Right kidney (tissue), 1 donor: Measurements from ENCODE around the gene OTUD1.

Experiments used
- DNase-seq: peaks from one replicate; pipeline ENCODE4 v3.0.0-alpha.2; 2016

The OTUD1 gene

DNA sequence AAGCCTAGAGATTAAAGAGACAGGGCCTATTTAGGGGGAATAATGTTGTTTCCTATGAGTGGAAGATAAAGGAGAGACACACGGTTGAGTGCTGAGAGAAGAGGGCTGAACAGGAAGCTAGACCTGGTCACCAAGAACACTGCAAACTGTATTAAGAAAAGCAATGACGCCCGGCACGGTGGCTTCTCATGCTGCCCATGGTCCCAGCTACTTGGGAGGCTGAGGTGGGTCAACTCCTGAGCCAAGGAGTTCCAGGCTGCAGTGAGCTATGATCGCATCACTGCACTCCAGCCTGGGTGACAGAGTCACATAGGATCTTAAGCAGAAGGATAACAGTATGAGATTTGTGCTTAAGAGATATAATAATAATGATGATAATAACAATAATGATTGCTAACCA is 19.7 kb upstream of the OTUD1 start:
- DNase-seq, result no peak

DNA sequence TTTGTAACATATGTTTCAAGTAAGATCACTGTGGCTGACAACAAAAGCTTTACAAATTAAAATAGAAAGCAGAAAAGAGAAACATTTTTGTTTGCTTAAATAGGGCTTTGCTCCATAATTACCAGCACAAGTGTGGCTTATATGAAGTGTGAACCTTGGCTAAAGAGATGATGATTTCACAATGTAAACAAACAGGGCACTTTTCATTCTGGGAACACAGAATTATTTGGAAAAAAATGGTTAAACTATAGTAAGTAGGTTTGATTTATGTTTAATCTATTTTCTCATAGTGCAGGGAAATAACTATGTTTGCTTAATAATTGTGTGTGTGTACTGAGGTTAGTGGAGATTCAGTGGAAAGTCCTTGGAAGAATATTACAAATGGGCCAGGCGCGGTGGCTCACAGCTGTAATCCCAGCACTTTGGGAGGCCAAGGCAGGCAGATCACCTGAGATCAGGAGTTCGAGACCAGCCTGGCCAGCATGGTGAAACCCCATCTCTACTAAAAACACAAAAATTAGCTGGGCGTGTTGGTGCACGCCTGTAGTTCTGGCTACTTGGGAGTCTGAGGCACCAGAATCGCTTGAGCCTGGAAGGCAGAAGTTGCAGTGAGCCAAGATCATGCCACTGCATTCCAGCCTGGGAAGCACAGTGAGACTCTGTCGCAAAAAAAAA is 19.1 kb upstream of the OTUD1 start:
- DNase-seq, result no peak

DNA sequence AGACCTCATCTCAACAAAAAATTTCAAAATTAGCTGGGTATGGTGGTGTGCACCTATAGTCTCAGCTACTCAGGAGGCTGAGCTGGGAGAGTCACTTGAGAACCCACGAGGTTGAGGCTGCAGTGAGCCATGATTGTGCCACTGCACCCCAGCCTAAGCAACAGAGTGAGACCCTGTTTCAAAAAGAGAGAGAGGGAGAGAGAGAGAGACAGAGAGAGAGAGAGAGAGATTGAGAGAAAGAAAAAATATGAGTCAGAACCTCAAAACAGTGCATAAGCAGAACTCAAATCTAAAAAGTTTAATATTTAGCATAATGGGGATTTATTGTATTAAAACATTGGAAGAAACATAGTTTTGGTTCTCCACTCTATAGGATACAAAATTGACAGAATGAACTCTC is 17.5 kb upstream of the OTUD1 start:
- DNase-seq, result no peak

DNA sequence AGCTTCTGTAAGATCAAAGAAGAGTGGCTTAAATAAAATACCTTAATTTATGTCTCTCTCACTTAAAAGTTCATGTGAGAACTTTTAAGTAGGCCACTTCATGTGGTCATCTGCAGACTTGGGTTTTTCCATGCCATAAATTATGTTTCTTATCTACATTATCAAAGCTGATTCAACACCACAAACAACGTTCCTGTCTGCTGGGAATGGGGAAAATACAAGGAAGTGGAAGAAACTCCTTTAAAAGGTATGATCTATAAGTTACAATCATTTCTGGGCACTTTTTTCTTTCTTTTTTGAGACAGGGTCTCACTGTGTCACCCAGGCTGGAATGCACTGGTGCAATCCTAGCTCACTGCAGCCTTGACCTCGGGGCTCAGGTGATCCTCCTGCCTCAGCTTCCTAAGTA is 16.9 kb upstream of the OTUD1 start:
- DNase-seq, result no peak

DNA sequence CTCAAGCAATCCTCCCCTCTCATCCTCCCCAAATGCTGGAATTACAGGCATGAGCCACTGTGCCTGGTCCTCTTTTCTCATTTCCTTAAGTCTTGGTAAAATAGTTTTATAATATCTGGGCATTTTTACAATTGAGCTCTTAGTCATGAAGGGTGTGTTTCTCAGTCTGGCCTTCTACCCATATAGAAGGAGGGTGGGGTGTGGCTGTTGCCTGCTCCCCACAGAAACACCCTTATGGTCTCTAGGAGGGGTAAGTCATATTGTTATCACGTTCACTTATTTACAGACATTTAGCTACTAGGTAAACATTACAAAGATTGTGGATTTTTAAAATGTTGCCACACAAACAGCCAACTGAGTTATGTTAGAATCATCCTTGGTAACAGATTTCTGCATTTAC is 6.7 kb upstream of the OTUD1 start:
- no peak for DNase-seq

DNA sequence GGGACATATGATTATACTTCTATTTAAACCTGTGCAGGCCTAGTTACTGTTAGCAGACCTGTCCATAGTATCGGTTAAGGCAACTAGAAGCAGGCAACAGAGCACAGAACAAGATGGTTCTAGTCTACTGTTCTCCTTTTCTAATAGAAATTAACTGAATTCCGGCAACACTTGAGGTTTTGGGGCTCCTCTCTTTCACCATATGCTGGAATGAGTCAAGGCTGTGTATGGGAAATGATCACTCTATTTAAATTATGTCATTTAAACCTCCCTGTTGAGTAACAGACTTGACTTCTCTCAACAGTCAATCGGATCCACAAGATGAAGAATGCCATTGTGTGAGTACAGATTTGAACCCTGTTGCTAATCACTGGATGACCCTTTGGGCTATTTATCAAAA is 6.2 kb upstream of the OTUD1 start:
- DNase-seq, result no peak

DNA sequence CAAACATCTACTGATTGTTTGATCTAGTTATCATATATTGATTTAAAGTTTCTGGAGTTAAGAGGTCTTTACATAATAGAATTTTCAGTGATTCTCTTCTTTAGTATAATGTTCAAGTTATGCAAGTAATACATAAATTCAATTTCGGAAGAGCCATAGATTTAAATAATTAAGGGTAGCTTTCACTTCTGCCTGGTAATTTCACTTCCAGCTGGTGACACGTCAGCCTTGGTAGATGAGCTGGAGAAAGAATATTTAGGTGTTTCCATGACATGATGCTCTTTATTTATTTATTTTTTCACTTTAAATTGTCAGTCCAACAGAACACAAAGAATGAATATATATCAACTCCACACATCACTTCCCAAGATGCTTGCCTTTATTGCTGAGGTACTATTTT is 5.2 kb upstream of the OTUD1 start:
- DNase-seq, result no peak

DNA sequence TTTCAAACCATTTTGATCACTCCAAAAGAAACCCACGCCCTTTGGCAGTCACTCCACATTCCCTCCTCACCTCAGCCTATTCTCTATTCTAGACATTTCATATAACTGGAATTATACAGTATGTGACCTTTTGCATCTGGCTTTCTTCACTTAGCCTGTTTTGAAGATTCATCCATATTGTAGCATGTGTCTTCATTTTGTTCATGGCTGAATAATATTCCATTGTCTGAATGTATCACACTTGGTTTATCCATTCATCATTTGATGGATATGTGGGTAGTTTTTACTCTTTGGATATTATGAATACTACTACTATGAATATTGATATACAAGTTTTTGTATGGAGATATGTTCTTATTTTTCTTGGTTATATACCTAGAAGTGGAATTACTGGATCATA is 3.5 kb upstream of the OTUD1 start:
- DNase-seq, result no peak

DNA sequence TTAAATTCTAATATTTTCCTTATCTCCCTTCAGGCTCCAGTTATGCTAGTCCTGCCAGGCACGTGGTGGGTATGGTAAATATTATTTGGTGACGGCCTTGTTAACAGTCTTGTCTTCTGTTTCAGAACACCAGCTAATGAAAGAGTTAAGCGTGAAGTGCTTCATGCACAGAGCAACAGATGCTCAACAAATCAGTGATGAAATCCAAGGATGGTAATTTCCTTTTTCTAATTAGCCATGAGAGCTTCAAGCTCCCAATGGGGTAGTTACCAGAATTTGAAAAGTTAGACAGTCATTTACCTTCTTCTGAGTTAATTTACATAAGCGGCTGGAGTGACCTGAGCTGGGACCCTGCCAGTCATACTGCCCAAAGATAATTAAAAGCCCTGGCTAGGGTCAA is 1.9 kb upstream of the OTUD1 start:
- DNase-seq, result no peak

DNA sequence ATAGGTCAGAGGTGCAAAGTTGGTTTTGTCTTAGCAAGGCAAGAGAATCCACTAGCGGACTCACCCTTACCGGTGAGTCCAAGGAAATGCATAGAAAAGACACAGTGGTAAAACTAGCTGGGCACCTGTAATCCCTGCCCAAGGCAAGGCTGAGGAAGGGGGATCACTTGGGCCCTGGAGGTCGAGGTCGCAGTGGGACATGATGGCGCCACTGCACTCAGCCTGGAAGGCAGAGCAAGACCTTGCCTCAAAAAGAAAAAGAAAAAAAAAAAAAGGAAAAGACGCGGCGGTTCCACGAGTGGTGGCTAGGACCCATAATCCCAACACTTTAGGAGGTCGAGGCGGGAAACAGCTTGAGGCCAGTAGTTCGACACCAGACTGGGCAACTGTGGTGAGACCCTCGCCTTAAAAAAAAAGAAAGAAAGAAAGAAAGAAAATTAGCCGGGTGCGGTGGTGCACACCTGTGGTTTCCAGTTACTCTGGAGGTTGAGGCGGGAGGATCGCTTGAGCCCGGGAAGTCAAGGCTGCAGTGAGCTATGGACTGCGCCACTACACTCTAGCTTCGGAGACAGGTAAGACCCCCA is 820 bp upstream of the OTUD1 start:
- DNase-seq, result no peak

DNA sequence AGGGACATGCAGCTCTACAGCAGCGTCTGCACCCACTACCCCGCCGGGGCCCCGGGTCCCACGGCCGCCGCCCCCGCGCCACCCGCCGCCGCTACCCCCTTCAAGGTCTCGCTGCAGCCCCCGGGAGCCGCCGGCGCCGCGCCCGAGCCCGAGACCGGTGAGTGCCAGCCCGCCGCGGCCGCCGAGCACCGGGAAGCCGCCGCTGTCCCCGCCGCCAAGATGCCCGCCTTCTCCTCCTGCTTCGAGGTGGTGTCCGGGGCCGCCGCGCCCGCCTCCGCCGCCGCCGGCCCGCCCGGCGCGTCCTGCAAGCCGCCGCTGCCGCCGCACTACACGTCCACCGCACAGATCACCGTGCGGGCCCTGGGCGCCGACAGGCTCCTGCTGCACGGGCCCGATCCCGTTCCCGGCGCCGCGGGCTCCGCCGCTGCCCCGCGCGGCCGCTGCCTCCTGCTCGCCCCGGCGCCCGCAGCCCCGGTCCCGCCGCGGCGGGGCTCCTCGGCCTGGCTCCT is 631 bp downstream of the OTUD1 start:
- DNase-seq, result no peak

DNA sequence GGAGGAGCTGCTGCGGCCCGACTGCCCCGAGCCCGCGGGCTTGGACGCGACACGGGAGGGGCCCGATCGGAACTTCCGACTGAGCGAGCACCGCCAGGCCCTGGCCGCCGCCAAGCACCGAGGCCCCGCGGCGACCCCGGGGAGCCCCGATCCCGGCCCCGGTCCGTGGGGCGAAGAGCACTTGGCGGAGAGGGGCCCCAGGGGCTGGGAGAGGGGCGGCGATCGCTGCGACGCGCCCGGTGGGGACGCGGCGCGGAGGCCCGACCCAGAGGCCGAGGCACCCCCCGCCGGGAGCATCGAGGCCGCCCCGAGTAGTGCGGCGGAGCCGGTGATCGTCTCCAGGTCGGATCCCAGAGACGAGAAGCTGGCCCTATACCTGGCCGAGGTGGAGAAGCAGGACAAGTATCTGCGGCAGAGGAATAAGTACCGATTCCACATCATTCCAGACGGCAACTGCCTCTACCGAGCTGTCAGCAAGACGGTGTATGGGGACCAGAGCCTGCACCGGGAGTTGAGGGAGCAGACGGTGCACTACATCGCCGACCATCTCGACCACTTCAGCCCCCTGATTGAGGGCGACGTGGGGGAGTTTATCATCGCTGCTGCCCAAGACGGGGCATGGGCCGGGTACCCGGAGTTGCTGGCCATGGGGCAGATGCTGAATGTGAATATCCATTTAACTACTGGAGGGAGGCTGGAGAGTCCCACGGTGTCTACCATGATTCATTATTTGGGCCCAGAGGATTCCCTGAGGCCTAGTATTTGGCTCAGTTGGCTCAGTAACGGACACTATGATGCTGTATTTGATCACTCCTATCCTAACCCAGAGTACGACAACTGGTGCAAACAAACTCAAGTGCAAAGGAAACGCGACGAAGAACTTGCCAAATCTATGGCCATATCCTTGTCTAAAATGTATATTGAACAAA is 1.4 kb downstream of the OTUD1 start:
- DNase-seq, result peak; percentile 83

DNA sequence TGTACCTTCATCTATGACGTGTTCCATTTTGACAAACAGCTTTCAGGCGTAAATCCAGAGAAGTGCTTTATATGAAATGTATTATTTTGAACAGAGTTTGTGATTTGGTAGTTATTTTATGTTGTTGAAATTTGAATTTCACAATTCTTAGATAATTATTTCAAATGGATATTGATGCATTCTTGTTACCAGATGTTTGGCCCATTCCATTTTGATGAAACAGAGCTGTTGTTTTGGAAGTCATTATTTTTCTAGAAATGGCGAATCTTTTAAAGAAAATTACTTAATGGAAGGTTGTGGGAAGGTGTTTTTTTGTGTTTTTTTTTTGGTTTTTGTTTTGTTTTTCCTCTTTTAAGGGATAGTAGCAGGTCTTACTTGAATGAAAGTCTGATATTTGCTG is 2.4 kb downstream of the OTUD1 start:
- DNase-seq, result no peak

DNA sequence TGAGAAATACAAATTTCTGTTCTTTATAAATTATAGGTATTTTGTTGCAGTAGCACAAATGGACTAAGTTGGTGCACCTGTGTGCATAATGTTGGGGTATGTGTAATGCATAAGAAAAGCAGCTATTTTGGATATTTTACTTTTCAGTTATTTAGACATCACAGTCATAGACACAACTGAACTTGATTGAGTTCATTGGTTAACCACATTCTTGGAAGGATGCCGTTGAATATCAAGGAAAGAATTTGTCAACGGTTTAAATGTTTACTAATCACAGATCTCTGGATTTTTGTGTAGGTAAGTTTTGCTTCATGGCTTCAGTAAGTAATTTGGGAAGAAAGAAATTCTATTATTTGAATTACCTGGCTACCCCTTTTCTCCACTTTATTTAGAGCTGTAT is 4.1 kb downstream of the OTUD1 start:
- DNase-seq, result no peak

DNA sequence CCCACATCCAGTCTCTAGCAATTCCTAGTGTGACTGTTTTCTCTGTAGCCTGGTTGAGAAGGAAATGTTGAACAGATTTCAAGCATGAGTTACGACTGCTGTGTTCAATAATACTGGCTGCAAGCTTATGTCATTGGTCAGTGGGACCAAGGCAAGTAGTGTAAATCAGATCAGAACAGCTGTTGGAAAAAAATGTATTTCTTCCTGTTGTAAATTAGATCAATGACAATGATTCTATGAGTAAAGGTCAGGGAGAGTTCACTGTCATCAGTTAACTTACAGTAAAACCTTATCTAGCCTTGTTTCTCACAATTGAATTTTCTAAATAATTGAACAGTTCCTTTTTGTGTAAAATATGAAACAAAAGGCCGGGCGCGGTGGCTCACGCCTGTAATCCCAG is 6.7 kb downstream of the OTUD1 start:
- no peak for DNase-seq

DNA sequence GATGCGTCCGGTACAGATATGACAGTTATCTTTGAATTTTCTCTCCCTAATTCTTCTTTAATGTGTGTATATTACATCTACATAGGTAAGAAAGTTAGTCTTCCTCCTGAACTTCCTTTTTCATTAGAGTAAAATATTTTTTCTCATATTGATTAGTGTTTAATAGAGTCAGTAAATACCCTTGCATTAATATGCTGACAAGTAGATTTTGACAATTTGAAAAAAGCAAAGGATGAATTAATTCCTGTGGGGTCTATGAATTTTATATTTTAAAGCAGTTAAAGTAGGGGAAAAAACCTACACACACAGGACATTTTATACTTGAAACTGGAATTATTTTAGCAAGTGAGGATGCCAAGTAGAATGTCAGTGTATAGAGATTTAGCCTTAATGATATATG is 9.4 kb downstream of the OTUD1 start:
- DNase-seq, result no peak

DNA sequence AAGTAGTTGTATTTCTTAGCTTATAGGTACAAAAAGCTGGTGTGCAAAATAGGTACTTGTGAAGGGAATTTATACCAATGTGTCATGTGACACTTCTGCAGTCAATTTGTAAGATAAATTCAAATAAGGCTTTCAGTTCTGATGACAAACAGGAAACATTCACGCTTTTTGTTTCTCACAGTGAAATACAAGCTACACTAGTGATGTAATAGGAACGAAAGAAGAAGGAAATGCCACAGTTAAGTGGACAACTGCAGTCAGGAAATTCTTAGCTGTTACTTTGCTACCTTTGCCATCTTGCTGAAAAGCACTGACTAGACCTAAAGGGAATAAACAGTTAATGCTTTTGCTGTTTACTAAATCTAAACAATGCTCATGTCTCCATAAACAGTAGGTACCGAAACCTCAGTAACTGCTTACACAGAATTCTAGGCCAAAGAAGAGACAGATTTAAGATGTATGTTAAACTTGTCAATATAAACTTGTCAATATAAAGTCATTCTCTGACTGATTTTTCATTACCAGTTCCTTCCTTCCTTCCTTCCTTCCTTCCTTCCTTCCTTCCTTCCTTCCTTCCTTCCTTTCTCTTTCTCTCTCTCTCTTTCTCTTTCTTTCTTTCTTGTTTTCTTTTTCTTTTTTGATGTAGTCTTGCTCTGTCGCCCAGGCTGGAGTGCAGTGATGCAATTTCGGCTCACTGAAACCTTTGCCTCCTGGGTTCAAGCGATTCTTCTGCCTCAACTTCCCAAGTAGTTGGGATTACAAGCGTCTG is 10.1 kb downstream of the OTUD1 start:
- DNase-seq, result no peak

DNA sequence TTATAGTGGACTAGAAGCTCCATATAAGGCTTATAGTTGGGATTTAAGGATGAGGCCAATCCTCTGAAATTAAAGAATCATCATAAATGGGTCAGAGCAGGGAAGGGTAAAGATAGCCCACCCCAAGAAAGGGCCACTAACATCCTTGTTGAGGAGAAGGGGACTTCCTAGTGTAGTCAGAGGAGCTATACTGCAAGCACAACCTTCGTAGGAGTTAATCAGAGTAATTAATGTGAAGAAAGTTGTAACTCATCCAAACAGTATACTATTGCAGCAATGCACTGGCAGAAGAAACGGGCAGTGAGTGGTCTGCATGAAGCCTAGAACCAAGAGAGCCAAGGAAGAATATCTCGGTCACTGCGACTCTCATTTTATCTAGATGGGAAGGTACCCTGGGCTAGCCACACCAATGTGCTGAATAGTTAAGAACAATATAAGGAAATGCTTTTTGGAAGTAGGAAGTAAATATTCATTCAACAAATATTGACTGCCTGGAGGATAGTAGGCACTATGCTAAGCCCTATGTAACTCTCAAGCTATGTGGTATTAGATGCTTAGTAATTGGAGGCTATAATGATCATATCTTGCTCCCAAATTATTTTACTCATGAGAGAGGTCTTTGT is 13.3 kb downstream of the OTUD1 start:
- no peak for DNase-seq

DNA sequence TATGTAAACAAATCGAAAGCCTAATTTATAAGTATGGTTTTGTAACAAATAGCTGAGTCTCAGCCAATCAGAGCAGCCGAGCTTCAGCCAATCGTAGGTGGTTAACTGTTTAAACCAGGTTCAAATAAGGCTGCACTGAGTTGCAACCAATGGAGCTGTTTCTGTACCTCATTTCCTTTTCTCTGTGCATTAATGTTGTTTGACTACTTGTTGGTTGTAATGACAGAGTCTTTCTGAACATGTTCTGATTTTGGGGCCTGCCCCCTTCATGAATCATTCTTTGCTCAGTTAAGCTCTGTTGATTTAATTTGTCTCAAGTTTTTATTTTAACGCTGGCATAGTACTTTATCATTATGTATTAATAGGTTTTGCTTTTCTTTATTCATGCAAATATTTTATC is 14.6 kb downstream of the OTUD1 start:
- no peak for DNase-seq

DNA sequence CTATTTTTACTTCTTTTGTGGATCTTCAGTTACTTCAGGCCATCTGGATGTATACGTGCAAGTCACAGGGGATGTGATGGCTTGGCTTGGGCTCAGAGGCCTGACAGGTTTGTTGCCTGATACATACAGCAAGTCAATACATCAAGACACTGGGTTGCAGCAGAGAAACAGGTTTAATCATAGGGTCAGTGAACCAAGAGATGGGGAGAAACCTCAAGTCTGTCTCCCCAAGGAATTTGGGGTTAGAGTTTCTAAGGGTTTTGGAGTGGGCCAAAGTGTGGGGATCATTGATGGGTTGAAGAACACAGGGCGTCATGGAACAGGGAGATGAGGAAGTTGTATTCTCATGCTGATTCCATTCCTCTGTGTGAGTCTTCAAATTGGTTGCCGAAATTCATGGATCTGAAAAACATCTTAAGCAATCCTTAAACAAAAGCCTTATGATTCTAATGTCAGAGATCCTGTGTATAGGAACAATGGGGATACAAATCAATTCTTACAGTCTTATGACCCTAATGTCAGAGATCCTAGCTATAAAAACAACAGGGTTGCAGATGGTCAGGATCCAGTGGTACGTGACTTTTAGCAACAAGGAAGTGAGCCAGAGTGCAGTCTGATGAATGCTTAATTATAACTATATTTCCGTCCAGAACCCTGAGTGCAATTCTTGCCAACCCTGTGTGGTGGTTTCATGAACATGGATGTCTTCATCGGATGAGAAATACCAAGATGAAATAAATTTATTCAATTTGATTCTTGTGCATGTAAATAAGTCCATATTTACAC is 18.9 kb downstream of the OTUD1 start:
- DNase-seq, result no peak

DNA sequence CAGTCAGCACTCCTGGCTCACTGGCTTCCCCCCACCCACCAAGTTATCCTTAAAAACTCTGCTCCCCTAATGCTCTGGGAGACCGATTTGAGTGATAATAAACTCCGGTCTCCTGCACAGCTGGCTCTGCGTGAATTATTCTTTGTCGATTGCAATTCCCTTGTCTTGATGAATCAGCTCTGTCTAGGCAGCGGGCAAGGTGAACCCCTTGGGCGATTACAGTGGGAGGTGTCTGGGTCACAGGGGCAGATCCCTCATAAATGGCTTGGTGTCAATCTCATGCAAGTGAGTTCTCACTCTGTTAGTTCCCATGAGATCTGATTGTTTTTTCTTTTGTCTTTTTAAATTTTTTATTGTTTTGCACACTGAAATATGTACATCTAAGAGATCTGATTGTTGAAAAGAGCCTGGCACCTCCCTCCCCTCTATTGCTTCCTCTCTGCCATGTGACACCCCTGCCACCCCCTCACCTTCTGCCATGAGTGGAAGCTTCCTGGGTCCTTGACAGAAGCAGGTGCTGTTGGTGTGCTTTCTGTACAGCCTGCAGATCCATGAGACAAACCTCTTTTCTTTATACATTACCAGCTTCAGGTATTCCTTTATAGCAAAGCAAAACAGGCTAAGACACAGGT is 20.5 kb downstream of the OTUD1 start:
- no peak for DNase-seq
